HL-60 (cell line): ENCODE results near the gene SUPT3H.

Source experiments
- CTCF ChIP-seq: IDR thresholded peaks from one replicate; pipeline ENCODE4 v1.5.1; 2011; ENCODE audit warnings: low read length, control low read depth, inconsistent platforms; ENCODE audit not compliant: insufficient read depth
- POLR2AphosphoS5 ChIP-seq: IDR thresholded peaks from 2 replicates; pipeline ENCODE4 v1.6.1; 2012; ENCODE audit warnings: low read depth

- no peak for TF ChIP-seq POLR2AphosphoS5
- TF ChIP-seq CTCF = no peak
Measured at GRCh38 chr6:44788387-44788981, 589.2 kb downstream of the SUPT3H start.
